ENCODE data around the gene TECPR2.

Gene TECPR2

DNA sequence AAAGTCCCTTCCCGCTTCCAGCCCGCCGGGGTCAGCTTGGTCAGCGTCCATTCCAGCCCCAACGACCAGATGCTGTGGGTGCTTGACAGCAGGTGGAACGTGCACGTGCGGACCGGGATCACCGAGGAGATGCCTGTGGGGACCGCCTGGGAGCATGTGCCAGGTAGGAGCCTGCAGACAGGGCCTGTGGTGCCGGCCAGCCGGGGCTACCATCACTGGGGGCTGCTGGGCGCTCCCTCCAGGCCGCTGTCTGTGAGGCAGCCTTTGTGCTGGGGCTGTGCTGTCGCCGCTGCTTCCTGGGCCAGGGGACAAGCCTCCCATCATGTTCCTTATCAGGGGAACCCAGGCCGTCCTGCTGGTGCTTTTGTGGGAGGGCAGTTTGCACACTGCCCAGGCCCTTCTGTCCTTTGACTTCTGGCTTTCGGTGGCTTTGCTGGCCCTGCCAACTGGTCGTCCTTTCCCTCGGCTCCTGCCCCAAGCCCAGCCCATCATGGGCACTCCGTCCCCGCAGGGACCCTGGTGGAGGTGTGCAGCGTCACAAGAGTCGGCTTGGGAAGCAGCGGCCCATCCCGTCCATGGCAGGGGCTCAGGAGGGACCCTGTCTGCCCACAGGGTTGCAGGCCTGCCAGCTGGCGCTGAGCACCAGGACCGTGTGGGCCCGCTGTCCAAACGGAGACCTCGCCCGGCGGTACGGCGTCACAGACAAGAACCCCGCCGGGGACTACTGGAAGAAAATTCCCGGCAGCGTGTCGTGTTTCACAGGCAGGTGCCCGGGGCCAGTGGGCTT, 134.4 kb downstream of the TECPR2 start:
- DNase-seq (ENCODE audit: low read depth), result no peak

- no peak for DNase-seq (ENCODE audit: low read depth)
Measured at GRCh38 chr14:102497998-102498677, 135.4 kb downstream of the TECPR2 start.

DNA sequence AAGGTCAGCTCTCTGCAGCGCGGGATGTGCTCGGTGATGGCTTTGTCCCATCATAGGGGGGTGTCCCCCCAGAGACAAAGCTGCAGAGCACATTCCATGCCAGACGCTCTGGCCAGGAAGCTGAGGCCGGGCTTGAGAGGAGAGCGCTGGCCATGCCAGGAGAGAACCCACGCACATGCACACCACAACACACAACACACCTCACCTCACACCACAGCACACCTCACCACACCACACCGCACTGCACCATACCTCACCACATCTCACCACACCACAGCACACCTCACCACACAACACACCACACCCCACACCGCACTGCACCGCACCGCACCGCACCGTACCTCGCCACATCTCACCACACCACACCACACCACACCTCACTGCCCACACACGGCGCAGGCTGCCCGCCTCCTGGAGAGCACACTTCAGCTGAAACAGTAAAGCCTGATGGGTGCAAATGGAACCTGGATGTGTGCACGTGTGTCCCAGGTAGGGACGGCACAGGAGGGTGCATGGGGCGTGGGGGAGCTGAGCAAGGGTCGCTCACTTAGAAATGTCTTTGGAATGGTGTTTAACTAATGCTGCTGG, 136.0 kb downstream of the TECPR2 start:
- no peak for DNase-seq (ENCODE audit: low read depth)

DNA sequence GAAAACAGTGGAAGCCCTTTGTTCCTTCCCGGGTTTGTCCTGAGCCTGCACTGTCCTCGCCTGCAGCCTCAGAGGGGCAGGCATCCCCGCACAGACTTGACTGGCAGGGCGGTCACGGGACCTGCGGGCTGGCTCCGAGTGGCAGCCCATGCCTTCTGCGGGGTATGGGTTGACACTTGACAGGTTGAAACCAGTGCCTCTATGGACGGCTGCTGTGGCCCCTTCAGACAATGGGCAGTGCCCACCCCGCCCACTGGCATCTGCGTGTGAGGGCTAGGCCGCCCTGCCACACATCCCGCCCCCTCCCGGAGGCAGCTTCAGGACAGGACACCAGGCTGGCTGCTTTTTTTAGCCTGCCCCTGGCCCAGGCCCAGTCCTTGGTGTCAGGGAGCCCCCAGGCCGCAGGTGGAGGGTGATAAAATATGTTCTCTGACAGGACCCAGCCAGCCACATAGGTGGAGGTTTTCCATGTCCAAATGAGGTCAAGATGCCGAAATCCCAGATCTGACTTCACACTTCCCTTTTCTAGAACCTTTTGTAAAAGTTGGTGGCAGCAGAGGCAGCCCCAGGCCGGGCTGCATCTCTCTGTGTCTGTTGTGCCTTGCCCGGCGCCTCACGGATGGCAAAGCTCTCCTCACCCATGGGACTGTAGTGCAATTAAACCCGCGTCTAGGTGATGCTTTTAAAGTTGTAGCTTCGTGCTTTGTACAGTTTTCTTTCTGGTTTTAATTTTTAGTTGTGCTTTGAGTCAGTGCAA, 136.8 kb downstream of the TECPR2 start:
- DNase-seq (ENCODE audit: low read depth), result no peak

DNA sequence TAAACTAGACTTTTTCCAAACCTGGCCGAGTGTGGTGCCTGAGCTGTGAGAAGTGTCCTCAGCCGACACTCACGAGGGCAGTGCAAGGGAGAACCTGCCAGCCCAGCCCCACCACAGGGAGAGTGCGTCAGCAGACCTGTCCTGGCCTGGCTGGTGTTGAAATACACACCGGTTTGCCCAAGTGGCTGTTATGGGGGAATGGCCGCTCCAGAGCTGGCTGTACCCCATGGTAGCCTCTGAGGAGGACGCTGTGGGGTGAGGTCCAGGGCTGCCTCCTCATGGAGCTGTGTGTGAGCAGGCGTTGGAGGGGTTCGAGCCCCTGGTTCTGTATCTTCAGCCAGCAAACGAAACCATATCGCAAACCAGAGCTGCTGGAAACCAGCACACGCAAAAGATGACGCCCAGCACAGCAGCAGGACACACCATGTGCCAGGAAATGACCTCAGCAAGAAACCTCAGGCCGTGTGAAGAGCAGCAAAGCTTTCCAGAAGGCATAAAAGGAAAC, 137.5 kb downstream of the TECPR2 start:
- no peak for DNase-seq (ENCODE audit: low read depth)

DNA sequence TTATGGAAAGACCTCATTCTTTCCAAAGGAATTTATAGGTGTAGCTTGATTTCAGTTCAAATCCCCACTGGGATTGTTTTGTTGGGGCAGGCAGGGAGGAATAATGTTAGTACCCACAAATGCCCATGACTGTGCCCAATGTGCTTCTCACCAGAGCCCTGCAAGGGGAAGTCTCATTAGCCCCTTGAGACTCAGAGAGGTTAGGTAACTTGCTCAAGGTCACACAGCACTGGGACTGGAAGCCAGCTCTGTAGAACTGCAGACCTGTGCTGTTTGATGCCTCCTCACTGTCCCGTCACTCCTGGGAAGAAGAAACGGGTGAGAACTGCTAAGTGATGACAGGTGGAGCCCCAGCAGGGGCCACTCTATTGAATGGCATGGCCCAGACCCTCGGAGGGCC, 138.0 kb downstream of the TECPR2 start:
- DNase-seq (ENCODE audit: low read depth), result no peak

- no peak for DNase-seq (ENCODE audit: low read depth)
Measured at GRCh38 chr14:102501751-102502315, 139.1 kb downstream of the TECPR2 start.

DNA sequence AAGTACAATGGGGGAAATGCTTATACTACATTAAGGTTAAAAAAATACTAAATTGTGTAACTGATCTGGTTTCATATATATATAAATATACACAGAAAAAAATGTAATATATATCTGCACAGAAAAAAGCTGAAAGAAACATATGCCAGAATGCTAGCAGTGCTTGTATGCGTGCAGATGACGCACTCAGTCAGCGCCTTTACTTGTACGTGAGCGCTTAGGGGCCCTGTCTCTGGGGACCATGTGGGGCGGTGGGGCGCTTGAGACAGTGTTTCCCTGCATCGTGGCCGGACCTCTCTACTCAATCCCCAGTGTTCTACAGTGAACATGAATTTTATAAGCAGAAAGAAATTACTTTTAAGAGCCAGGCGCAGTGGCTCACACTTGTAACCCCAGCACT, 139.8 kb downstream of the TECPR2 start:
- DNase-seq (ENCODE audit: low read depth), result no peak

DNA sequence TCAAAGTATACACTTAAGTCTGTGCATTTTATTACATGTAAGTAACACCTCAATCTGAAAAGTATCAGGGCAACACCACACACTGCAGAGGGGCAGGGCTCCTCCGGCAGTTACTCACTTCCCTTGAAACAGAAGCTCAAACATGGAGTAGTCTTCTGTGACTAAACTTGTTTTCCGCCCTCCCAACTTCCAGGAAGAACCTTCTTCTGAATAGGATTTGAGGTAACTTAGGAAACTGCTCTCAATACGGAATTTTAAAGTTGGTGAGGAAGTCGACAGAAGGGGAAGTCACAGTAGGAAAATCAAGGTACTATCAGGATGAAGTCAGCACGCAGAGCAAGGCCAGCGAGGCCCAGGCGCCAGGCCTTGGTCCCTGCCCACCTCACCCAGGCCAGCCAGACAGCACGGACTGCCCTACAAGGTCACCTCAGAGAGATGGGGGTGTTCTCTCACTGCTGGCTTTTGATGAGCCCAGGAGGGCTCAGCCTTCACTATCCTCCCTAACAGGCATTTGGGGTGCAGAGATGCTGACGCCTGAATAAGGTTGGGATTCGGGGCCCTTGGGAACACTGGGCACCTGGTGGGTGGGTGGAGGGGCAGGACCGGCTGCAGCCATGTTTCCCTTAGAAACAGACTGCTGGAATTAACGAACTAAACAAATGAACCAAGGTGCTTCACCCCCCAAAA, 141.0 kb downstream of the TECPR2 start:
- no peak for DNase-seq (ENCODE audit: low read depth)

GRCh38 chr14:102504328-102504999, 141.7 kb downstream of the TECPR2 start:
- no peak for DNase-seq (ENCODE audit: low read depth)

DNA sequence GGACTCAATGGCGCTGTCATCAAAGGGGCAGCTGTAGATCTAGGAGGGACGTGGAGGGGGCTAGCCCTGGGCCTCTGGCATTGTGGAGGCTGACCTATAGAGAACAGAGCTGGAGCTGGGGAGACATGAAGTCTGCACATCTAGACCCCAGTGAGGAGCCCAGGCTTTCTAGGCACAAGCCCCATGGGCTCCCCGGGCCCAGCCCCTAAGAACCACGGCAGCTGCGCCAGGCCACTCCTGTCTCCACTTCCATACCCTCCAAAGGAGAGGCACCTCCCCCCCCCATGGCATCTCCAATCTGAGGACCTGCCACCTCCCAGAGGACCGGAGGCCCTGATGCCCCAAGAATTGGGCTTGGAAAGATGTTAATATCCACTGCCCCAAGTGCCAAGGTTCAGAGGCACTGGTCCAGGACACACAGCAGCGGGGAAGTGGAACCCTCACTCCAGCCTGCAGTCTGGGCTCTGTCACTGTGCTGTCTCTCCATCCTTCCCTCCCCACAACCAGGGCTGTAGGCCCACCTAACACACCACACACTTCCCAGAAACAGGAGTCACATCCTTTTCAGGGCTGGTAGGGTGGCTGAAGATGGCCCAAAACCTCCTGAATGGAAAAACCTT, 142.4 kb downstream of the TECPR2 start:
- no peak for DNase-seq (ENCODE audit: low read depth)

DNA sequence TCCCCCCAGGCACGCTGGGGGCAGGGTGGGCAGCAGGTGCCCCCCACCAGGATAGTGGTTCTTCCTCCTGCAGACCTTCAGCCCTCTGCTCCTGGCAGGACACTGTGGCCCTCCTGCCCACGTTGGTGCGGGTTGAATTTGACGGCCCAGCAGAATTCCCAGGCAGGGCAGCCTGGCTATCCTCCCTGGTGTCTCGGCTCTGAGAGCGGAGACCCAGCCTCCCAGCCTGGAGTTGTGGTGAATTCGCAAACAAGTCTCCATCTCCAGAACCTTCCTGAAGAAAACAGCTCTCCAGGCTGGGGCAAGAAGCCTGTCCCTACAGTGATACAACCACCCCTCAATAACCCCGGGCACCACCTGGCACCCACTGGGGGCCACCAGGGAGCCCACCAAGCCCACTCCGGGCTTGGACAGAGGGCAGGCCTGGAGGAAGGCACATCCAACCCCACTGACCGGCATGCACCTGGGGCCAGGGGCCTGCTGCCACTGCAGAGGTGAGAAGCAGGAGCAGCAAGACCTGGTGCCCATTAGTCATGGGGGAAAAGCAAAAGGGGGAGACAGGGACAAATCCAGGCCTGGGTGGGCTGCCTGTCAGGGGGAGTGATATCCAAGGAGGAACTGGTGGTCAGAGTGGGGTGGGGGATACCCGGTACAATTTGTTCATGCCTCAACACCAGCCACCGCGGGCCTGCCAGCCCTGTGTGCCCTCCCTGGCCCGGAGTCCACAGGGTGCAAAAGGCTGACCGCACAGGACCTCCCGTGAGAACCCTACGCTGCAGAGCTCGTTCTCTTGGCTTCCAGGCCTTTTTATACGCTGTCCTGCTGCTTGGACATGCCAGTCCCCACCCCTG, 143.3 kb downstream of the TECPR2 start:
- no peak for DNase-seq (ENCODE audit: low read depth)

DNA sequence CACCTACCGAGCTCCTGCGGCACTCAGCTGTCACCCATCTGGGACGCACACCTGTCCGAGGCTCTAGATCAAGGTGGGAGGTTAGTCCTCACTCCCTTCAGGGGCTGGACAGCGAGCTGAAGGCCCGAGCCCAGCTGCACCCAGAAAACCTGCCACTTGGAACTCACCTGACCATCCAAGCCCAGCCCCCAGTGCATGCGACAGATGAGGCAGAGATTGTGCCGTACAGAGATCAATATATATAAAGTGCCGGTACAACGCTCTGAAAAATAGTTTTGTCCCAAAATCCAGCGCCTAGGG, 143.8 kb downstream of the TECPR2 start:
- DNase-seq (ENCODE audit: low read depth), result no peak

DNA sequence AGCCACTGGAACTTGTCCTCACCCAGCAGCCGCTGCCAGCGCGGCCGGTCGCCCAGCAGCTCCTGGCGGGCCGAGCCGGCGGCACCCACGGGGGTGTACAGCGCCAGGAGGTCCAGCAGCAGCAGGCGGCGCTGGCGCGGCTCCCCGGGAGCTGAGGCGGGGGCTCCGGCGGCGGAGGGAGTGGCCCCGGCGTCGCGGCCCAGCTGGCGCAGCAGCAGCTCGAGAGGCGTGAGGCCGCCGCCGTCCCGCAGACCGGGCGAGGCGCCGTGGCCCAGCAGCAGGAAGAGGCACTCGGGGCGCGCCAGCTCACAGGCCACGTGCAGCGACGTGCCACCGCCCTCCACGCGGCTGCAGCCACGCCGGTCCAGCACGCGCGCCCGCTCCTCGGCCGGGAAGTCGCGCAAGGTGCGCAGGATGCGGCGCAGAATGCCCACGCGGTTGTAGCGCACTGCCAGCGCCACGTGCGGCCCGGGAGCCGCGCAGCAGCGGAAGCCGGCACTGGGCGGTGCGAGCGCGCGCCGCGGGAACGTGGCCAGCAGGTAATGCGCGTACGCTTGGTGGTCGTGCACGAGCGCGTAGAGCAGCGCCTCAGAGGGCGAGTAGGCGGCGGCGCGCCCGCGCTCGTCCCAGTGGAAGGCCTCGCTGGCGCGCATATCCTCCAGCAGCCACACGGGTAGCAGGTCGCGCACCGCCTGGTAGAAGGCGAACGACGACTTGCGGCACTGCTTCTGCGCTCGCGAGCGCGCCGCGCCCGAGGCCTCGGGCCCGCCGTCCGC, 144.5 kb downstream of the TECPR2 start:
- no peak for DNase-seq (ENCODE audit: low read depth)

DNA sequence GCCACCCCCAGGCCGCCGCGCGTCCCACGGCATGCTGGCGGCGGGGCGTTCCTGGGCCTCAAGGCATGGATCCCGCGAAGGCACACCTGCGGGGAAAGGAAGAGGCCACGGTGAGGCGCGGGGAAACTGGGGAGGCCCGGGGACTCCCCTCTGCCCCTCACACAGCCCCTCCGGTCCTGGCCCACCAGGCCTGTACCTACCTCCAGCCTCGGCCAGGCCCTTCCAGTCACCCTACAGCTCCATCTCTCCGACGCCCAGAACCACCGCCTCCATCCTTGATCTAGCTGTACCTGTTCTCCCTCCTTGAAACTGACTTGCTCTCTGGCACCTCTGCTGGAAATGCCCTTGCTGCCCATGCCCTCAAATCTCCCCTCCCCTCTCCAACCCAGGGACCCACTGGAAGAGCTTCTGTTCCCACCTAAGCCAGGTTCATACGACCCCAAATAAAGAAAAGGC, 145.1 kb downstream of the TECPR2 start:
- DNase-seq (ENCODE audit: low read depth), result no peak

- no peak for DNase-seq (ENCODE audit: low read depth)
Measured at GRCh38 chr14:102508410-102508773, 145.7 kb downstream of the TECPR2 start.

GRCh38 chr14:102508774-102509745, 146.3 kb downstream of the TECPR2 start:
- no peak for DNase-seq (ENCODE audit: low read depth)

Data from activated gamma-delta T cell treated with anti-CD3 and anti-CD28 coated beads, Interleukin-2, amount 50 U/mL, for 16 hours (primary cell).